Kidney (tissue), 14 donors: Measurements from ENCODE around the gene HCN2. TPM values are rescaled to one million over a fixed set of nuclear protein-coding genes. Genes with fewer than 3 reads are reported as not detected.
A peak's percentile ranks its signal among the peaks of the same experiment; 100 is the strongest.

Experiments
- DNase-seq, 5 donors: peaks; one replicate each; pipeline ENCODE4 v3.0.0-alpha.2; 2013 to 2020
- FAIRE-seq: peaks from 2 replicates; lab custom pipeline; 2012; peaks lifted over from hg19 to GRCh38; lab: Jason Lieb, UNC
- H3K27ac ChIP-seq, 2 donors: one replicate each; pipeline ENCODE4 v1.7.0; 2013; ENCODE audit warnings: low read depth in 2 of 2, low read length in 2 of 2, inconsistent platforms in 1 of 2
- H3K27me3 ChIP-seq: one replicate; pipeline ENCODE4 v1.7.1; 2013; ENCODE audit warnings: low read length, inconsistent platforms; ENCODE audit not compliant: control insufficient read depth, insufficient read depth
- H3K36me3 ChIP-seq, 3 donors: one replicate each; pipeline versions ENCODE4 v1.7.0 to v1.7.1; 2013; ENCODE audit warnings: low read length in 3 of 3, control low read depth in 1 of 3, inconsistent platforms in 1 of 3; ENCODE audit not compliant: insufficient read depth in 3 of 3, control insufficient read depth in 2 of 3
- H3K4me1 ChIP-seq, 3 donors: one replicate each; pipeline versions ENCODE4 v1.7.0 to v1.7.1; 2013; ENCODE audit warnings: low read length in 3 of 3, inconsistent platforms in 1 of 3, low read depth in 1 of 3; ENCODE audit not compliant: control insufficient read depth in 2 of 3, insufficient read depth in 2 of 3
- H3K4me3 ChIP-seq, 3 donors: one replicate each; pipeline versions ENCODE4 v1.7.0 to v1.8.1; 2013; ENCODE audit warnings: low read length in 3 of 3, control low read depth in 1 of 3, inconsistent platforms in 1 of 3
- H3K9ac ChIP-seq, 3 donors: one replicate each; pipeline versions ENCODE4 v1.7.0 to v1.7.1; 2013; ENCODE audit warnings: low read length in 3 of 3, control low read depth in 1 of 3, inconsistent platforms in 1 of 3
- H3K9me3 ChIP-seq, 3 donors: one replicate each; pipeline versions ENCODE4 v1.7.0 to v1.7.1; 2013; ENCODE audit warnings: low read length in 3 of 3, control low read depth in 1 of 3, inconsistent platforms in 1 of 3; ENCODE audit not compliant: control insufficient read depth in 2 of 3, insufficient read depth in 1 of 3
- intact Hi-C: fragments of 100-400 bp; cut with DNase I; formaldehyde crosslinking; loops from one replicate; pipeline ENCODE4 v1.11.1; 2022
- polyA plus RNA-seq: library from polyadenylated mRNA; stranded (reverse); fragments of 350-450 nt; fragmentation: Illumina TruSeq; extraction: RNeasy Lipid Tissue Mini Kit (QIAGEN cat#74804); gene quantifications from one replicate; pipeline ENCODE4 v1.2.3, GENCODE V29; 2014; ENCODE audit warnings: low read depth, low replicate concordance; ENCODE audit not compliant: insufficient read depth
- total RNA-seq: library from RNA; stranded (reverse); fragmentation: NEBNext Ultra II Directional; extraction: Animal tissue kit (Norgen Biotek cat#: 25700); gene quantifications from one replicate; pipeline ENCODE4 v1.2.1, GENCODE V29; 2021
- TF ChIP-seq, protein P1 (sequence below): IDR thresholded peaks from 3 replicates; pipeline ENCODE4 v1.5.1; 2012; ENCODE audit warnings: mild to moderate bottlenecking, moderate library complexity, borderline replicate concordance; ENCODE audit not compliant: insufficient read depth; ENCODE audit errors: extremely low read depth
- donor health status: control.
- donor health status: control.
- donor health status: control.
- donor health status: control.
- donor health status: control.
- donor health status: DM: yes; HTN: yes; CAD: no.
- donor health status: Normal renal cell carcinoma (clear cell type).

Gene HCN2
- total and polyA plus RNA-seq, 2 donors from 2014 or later, result 0.31 to 1.3 TPM

DNA sequence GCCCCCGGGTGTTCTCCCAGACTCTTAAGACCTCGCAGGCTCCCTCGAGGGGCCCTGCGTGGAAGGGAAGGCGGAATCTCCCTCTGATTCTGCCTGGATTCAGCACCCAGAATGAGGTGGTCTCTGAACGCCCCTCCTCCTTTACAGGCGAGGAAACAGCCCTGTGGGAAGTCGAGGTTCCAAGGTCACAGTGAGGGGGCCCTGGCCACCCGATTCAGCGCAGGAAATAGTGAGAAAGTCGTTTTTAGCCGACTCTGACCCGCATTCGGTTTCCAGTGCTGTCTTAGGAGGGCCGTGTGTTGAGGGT lies 16.2 kb upstream of the HCN2 start:
- H3K27me3 ChIP-seq, result no peaks in the 10 kb centered on the region
- peak overlapping the region; percentile 53 to 84 (median 75) for H3K4me3 ChIP-seq
- peaks cover 0 to 36% (median 9%) of the 10 kb centered on the region in 3 donors for H3K4me1 ChIP-seq
- intact Hi-C loops, result no loop called here
- TF ChIP-seq, protein P1, sequence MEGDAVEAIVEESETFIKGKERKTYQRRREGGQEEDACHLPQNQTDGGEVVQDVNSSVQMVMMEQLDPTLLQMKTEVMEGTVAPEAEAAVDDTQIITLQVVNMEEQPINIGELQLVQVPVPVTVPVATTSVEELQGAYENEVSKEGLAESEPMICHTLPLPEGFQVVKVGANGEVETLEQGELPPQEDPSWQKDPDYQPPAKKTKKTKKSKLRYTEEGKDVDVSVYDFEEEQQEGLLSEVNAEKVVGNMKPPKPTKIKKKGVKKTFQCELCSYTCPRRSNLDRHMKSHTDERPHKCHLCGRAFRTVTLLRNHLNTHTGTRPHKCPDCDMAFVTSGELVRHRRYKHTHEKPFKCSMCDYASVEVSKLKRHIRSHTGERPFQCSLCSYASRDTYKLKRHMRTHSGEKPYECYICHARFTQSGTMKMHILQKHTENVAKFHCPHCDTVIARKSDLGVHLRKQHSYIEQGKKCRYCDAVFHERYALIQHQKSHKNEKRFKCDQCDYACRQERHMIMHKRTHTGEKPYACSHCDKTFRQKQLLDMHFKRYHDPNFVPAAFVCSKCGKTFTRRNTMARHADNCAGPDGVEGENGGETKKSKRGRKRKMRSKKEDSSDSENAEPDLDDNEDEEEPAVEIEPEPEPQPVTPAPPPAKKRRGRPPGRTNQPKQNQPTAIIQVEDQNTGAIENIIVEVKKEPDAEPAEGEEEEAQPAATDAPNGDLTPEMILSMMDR, result no peak
- no peaks in the 10 kb centered on the region for H3K36me3 ChIP-seq
- DNase-seq, result peak in 1 of 5 donors; percentile 71
- no peaks in the 10 kb centered on the region for H3K9me3 ChIP-seq
- H3K27ac ChIP-seq, result peak overlapping the region; percentile 83 to 89
- H3K9ac ChIP-seq, result peak overlapping the region; percentile 2 to 74 (median 63)
- no peak for FAIRE-seq

DNA sequence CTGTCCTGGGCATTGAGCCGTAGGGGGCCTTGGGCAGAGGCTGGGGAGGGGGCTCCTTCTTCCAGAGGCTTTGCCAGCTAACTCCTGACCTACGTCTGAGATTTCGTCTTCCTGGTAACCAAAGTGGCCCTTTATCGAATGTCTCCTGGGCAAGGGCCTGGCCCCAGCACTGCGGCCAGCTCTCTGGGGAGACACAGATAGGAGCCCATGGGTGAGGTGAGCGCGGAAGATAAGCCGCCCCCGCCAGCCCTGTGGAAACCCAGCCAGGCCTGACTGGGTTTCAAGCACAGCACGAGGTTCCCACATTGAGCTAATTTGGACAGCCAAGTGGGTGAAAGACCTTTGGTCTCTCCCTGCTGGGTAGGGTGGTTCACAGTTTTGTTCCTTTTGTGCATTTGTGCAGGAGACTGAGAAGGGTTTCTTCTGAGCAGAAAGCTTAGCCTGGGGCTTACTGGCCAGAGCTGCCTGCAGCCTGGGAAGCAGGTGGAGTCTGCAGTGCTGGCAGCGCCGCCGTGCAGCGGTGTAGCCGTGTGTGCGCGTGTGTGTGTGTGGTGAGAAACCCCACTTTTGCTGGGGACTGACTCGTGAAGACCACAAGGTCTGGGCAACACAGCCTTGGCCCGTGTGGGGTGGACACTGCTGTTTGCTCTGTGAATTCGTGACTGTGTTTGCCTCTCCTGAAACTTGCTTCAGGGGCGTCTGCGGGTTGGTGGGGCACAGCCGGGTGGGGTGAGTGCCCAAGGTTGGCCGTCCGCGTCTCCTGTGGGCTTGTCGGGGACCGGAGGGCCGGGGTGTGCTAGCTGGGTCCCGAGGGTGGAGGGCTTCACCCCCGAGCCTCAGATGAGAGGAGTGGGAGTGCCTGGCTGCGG lies 14.8 kb upstream of the HCN2 start:
- Histone ChIP-seq H3K4me3 (peak overlapping the region in 2 of 3 donors; percentile 40 to 44), H3K9me3 (no peaks in the 10 kb centered on the region), H3K27ac (peak overlapping the region; percentile 62 to 81), H3K27me3 (no peaks in the 10 kb centered on the region), H3K36me3 (peaks cover 0 to 6% (median 0%) of the 10 kb centered on the region in 3 donors), H3K4me1 (peaks cover 0 to 36% (median 9%) of the 10 kb centered on the region in 3 donors), H3K9ac (peak overlapping the region in 1 of 3 donors; percentile 61)
- FAIRE-seq (no peak), DNase-seq (peak; percentile 48 to 74 (median 60))
- TF ChIP-seq, protein P1, result no peak
- intact Hi-C loops, result no loop called here

DNA sequence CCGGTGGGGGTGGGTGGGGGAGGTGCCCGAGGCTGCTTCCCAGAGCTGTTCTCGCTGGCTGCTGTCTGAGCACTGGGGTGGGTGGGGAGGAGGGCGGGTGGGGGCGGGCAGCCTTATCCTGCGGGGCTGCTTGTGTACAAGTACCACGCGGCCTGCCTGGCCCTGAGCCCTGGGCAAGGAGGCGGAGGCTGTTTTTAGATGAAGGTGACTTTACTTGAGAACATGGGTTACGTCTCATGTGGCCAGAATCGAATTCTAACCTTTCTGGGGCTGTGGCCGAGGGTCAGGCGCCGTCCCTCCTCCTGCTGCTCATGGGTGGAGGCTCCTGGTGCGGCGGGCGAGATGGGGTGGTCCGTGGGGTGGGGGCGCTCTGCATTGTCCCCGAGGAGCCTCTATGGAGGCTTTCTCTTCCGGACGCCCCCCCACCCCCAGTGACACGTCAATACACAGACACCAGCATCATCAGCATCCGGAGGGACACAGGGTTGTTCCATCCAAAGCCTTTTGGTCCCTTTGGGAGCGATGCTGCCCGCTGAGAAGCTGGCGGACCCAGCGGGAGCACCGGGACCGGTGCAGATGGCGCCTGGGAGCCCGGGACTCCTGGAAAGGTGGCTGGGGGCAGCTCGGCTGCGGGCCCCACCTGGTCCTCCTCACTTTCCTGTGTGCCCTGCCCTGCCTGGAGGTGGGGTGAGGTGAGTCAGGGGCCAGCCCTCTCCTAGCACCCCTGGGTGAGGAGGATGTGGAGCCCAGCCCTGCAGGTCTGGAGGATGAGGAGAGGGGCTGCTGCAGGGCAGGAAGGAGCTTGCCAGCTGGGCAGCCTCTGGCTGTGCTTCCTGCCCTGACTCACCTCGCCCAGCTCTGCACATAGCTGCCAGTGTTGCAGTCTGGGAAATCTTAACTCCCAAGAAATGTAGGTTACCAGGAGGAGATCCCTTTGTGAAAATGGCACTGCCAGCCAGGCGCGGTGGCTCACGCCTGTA lies 13.9 kb upstream of the HCN2 start:
- Histone ChIP-seq H3K36me3 (peaks cover 0 to 8% (median 0%) of the 10 kb centered on the region in 3 donors), H3K4me3 (peak overlapping the region in 1 of 3 donors; percentile 44), H3K27ac (peak overlapping the region; percentile 74 to 83), H3K9me3 (no peaks in the 10 kb centered on the region), H3K4me1 (peaks cover 0 to 35% (median 9%) of the 10 kb centered on the region in 3 donors), H3K9ac (peak overlapping the region in 1 of 3 donors; percentile 51), H3K27me3 (no peaks in the 10 kb centered on the region)
- peak in 4 of 5 donors; percentile 44 to 83 (median 64) for DNase-seq
- intact Hi-C loops, result no loop called here
- TF ChIP-seq, protein P1, result no peak
- FAIRE-seq, result no peak
